Measurements from ENCODE around the gene C12orf76. TPM values are rescaled to one million over a fixed set of nuclear protein-coding genes. Genes with fewer than 3 reads are reported as not detected.

Gene C12orf76
- total and polyA plus RNA-seq, 2 experiments from 2014 or later: 14.3 to 14.5 TPM

DNA sequence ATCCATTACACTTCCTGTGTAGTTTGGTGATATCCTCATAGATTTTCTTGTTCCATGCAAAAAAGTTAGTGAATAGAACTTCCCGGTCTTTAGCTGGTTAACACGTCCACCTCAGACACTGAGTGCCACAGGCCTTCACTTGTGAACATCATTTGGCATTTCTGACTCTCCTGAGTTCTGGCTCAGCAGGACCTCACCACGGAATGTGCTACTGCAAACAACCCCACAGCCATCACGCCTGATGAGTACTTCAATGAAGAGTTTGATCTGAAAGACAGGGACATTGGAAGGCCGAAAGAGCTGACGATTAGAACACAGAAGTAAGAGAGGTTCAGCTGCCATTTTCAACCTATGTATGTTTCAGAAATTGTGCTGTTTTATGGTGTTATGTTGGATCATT is 20.0 kb downstream of the C12orf76 start:
- no peaks in the 10 kb centered on the region for H3K9me2 ChIP-seq (ENCODE audit: insufficient read depth)
- H2AFZ ChIP-seq: no peak overlapping the region
- H3K4me3 Mint-ChIP-seq: no peak overlapping the region
- peaks cover 8% of the 10 kb centered on the region; the same call in 2 of the 3 replicates for H3K36me3 Mint-ChIP-seq (ENCODE audit: low read depth)
- H3K9me3 Mint-ChIP-seq: no peaks in the 10 kb centered on the region
- no peaks in the 10 kb centered on the region; the same call in 1 of the 2 replicates for H3K36me3 ChIP-seq (ENCODE audit: insufficient read depth)
- H3K27ac ChIP-seq (ENCODE audit: low read depth): no peak overlapping the region
- ATAC-seq: no peak
- H3K4me3 ChIP-seq: no peak overlapping the region
- no peaks in the 10 kb centered on the region for H3K27me3 ChIP-seq (ENCODE audit: insufficient read depth)
- H3K27ac Mint-ChIP-seq: no peak overlapping the region
- H3F3A ChIP-seq (replicated peaks; ENCODE audit: low read depth): no peaks in the 10 kb centered on the region
- H4K20me1 ChIP-seq (replicated peaks; ENCODE audit: insufficient read depth): no peaks in the 10 kb centered on the region
- peaks cover 4% of the 10 kb centered on the region for H3K27me3 Mint-ChIP-seq (ENCODE audit: insufficient read depth, low read depth, poor library complexity)
- TF ChIP-seq EZH2phosphoT487 (IDR thresholded peaks at IDR 0.05; ENCODE audit: unreplicated experiment) (no peak), JUNB (IDR thresholded peaks at IDR 0.05; ENCODE audit: unreplicated experiment) (no peak), NANOG (IDR thresholded peaks at IDR 0.05; ENCODE audit: borderline replicate concordance) (no peak)
- TF ChIP-seq, protein P1, sequence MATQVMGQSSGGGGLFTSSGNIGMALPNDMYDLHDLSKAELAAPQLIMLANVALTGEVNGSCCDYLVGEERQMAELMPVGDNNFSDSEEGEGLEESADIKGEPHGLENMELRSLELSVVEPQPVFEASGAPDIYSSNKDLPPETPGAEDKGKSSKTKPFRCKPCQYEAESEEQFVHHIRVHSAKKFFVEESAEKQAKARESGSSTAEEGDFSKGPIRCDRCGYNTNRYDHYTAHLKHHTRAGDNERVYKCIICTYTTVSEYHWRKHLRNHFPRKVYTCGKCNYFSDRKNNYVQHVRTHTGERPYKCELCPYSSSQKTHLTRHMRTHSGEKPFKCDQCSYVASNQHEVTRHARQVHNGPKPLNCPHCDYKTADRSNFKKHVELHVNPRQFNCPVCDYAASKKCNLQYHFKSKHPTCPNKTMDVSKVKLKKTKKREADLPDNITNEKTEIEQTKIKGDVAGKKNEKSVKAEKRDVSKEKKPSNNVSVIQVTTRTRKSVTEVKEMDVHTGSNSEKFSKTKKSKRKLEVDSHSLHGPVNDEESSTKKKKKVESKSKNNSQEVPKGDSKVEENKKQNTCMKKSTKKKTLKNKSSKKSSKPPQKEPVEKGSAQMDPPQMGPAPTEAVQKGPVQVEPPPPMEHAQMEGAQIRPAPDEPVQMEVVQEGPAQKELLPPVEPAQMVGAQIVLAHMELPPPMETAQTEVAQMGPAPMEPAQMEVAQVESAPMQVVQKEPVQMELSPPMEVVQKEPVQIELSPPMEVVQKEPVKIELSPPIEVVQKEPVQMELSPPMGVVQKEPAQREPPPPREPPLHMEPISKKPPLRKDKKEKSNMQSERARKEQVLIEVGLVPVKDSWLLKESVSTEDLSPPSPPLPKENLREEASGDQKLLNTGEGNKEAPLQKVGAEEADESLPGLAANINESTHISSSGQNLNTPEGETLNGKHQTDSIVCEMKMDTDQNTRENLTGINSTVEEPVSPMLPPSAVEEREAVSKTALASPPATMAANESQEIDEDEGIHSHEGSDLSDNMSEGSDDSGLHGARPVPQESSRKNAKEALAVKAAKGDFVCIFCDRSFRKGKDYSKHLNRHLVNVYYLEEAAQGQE (IDR thresholded peaks at IDR 0.05; ENCODE audit: unreplicated experiment): no peak
- peaks cover 7% of the 10 kb centered on the region for H3K4me1 ChIP-seq (ENCODE audit: insufficient read depth)
- peak; percentile 22 for DNase-seq (ENCODE audit: low spot score)
- no peaks in the 10 kb centered on the region for H3K79me2 ChIP-seq (replicated peaks; ENCODE audit: insufficient read depth)
- no peak overlapping the region for H3K4me2 ChIP-seq
- peaks cover 11% of the 10 kb centered on the region; the same call in 2 of the 3 replicates for H3K4me1 Mint-ChIP-seq

DNA sequence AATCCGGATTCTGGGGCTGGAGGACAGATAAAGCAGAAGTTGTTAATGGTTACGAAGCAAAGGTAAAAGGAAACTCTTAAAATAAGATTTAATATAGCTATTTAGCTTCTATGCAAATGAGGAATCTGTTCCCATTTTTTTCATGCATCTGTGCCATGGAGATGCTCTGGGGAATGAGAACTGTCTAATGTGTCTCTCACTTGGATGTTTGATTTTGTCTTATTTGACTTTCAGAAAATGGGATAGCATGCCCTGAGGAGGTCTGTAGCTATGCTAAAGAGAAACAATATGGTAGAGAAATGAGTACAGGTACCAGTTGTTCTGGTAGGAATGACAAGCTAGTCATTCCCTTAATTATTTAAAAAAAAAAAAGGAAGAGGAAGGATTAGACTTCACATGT is 24.3 kb downstream of the C12orf76 start:
- Histone ChIP-seq H2AFZ (no peak overlapping the region), H3F3A (replicated peaks; ENCODE audit: low read depth) (no peaks in the 10 kb centered on the region), H3K36me3 (ENCODE audit: insufficient read depth) (no peaks in the 10 kb centered on the region), H3K79me2 (replicated peaks; ENCODE audit: insufficient read depth) (no peaks in the 10 kb centered on the region), H3K4me2 (no peak overlapping the region), H4K20me1 (replicated peaks; ENCODE audit: insufficient read depth) (no peaks in the 10 kb centered on the region), H3K27me3 (ENCODE audit: insufficient read depth) (no peaks in the 10 kb centered on the region), H3K9me2 (ENCODE audit: insufficient read depth) (no peaks in the 10 kb centered on the region), H3K27ac (ENCODE audit: low read depth) (peak overlapping the region; percentile 36; the same call in 1 of the 2 replicates), H3K4me3 (no peak overlapping the region), H3K4me1 (ENCODE audit: insufficient read depth) (peaks cover 14% of the 10 kb centered on the region)
- ATAC-seq (no peak), DNase-seq (ENCODE audit: low spot score) (no peak)
- Mint-ChIP-seq H3K36me3 (ENCODE audit: low read depth) (peaks cover 3% of the 10 kb centered on the region; the same call in 1 of the 3 replicates), H3K27me3 (ENCODE audit: insufficient read depth, low read depth, poor library complexity) (peaks cover 7% of the 10 kb centered on the region), H3K9me3 (no peaks in the 10 kb centered on the region), H3K27ac (peak overlapping the region; percentile 53; the same call in 1 of the 2 replicates), H3K4me1 (peaks cover 22% of the 10 kb centered on the region; the same call in 2 of the 3 replicates), H3K4me3 (no peak overlapping the region)
- TF ChIP-seq EZH2 (IDR thresholded peaks at IDR 0.05; ENCODE audit: low read depth, unreplicated experiment): no peak
- no peak for TF ChIP-seq STAT1 (IDR thresholded peaks at IDR 0.05; ENCODE audit: unreplicated experiment)
- TF ChIP-seq EZH2phosphoT487 (IDR thresholded peaks at IDR 0.05; ENCODE audit: unreplicated experiment): no peak
- no peak for TF ChIP-seq NANOG (IDR thresholded peaks at IDR 0.05; ENCODE audit: borderline replicate concordance)
- TF ChIP-seq ZNF331 (CRISPR knock-in tag; IDR thresholded peaks at IDR 0.05; ENCODE audit: low read depth): no peak
- TF ChIP-seq, protein P1 (IDR thresholded peaks at IDR 0.05; ENCODE audit: unreplicated experiment): no peak
- TF ChIP-seq, protein P2, sequence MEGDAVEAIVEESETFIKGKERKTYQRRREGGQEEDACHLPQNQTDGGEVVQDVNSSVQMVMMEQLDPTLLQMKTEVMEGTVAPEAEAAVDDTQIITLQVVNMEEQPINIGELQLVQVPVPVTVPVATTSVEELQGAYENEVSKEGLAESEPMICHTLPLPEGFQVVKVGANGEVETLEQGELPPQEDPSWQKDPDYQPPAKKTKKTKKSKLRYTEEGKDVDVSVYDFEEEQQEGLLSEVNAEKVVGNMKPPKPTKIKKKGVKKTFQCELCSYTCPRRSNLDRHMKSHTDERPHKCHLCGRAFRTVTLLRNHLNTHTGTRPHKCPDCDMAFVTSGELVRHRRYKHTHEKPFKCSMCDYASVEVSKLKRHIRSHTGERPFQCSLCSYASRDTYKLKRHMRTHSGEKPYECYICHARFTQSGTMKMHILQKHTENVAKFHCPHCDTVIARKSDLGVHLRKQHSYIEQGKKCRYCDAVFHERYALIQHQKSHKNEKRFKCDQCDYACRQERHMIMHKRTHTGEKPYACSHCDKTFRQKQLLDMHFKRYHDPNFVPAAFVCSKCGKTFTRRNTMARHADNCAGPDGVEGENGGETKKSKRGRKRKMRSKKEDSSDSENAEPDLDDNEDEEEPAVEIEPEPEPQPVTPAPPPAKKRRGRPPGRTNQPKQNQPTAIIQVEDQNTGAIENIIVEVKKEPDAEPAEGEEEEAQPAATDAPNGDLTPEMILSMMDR (conservative IDR thresholded peaks at IDR 0.05; ENCODE audit: low read depth in 2 of 2): no peak
- TF ChIP-seq, protein P3, sequence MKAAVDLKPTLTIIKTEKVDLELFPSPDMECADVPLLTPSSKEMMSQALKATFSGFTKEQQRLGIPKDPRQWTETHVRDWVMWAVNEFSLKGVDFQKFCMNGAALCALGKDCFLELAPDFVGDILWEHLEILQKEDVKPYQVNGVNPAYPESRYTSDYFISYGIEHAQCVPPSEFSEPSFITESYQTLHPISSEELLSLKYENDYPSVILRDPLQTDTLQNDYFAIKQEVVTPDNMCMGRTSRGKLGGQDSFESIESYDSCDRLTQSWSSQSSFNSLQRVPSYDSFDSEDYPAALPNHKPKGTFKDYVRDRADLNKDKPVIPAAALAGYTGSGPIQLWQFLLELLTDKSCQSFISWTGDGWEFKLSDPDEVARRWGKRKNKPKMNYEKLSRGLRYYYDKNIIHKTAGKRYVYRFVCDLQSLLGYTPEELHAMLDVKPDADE (IDR thresholded peaks at IDR 0.05): no peak

Data from GM23338 (cell line).